GM12875 (cell line): ENCODE results near the gene ZNF23.

ENCODE experiments used
- H3K4me3 ChIP-seq: one replicate; pipeline ENCODE4 v1.5.1; 2011; ENCODE audit warnings: low read depth, low read length, control low read depth
- TF ChIP-seq, protein P1 (sequence below): IDR thresholded peaks from 2 replicates; pipeline ENCODE4 v1.5.1; 2011; ENCODE audit warnings: low read depth, mild to moderate bottlenecking, control low read depth, inconsistent platforms, low read length, moderate library complexity, borderline replicate concordance; ENCODE audit not compliant: insufficient read depth

ZNF23 gene

DNA sequence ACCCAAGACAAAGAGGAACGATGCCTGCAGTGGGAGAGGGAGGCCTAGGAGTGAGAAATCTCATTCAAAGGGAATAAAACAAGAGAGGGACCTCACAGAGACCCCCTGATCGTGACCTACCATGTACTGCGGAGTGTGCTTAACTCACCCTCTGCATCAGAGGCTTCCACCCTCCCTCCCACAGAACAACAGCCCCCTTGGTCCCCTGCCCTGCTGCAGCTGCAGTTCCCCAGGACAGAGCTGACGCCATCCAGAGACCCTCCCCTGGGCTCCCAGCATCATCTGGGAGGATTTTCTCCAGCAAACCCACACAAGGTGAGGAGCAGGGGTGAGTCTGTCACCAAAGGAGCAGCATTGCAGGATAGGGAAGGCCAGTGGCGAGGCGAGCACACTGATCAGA lies 60.0 kb downstream of the ZNF23 start:
- TF ChIP-seq, protein P1, sequence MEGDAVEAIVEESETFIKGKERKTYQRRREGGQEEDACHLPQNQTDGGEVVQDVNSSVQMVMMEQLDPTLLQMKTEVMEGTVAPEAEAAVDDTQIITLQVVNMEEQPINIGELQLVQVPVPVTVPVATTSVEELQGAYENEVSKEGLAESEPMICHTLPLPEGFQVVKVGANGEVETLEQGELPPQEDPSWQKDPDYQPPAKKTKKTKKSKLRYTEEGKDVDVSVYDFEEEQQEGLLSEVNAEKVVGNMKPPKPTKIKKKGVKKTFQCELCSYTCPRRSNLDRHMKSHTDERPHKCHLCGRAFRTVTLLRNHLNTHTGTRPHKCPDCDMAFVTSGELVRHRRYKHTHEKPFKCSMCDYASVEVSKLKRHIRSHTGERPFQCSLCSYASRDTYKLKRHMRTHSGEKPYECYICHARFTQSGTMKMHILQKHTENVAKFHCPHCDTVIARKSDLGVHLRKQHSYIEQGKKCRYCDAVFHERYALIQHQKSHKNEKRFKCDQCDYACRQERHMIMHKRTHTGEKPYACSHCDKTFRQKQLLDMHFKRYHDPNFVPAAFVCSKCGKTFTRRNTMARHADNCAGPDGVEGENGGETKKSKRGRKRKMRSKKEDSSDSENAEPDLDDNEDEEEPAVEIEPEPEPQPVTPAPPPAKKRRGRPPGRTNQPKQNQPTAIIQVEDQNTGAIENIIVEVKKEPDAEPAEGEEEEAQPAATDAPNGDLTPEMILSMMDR: no peak
- no peak overlapping the region for H3K4me3 ChIP-seq

- no peak overlapping the region for H3K4me3 ChIP-seq
- TF ChIP-seq, protein P1: no peak
Measured at GRCh38 chr16:71399801-71400563, 62.1 kb downstream of the ZNF23 start.
